Measurements from ENCODE around the gene OTUD5. TPM values are rescaled to one million over a fixed set of nuclear protein-coding genes. Genes with fewer than 3 reads are reported as not detected.

OTUD5 gene
- total RNA-seq, 1 experiment from 2014 or later, result 67.8 TPM

DNA sequence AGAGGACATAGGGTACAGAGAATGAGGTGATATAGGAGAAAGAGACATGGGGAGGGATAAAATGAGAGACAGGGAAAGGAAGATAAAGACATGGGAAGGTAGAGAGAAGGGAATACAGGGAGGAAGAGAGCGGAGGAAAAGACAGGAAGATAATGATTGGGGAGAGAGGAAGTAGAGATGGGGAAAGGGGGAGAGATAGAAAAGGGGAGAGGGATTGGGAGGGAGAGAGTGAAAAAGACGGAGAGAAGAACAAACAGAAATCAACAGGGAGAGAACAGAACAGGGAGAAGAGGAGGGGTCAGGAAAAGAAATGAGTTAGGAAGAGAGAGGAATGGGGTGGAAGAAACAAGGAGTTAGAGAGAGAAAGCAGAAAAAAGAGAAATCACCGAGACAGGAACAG, 40.0 kb upstream of the OTUD5 start:
- no peaks in the 10 kb centered on the region for H3K27me3 Mint-ChIP-seq (ENCODE audit: unreplicated experiment)
- DNase-seq, result no peak
- no TSS peak for BruUV-seq (replicated peaks)
- peaks cover 26% of the 10 kb centered on the region for H3K4me1 Mint-ChIP-seq (ENCODE audit: low read depth, unreplicated experiment)
- TF ChIP-seq, protein P1, sequence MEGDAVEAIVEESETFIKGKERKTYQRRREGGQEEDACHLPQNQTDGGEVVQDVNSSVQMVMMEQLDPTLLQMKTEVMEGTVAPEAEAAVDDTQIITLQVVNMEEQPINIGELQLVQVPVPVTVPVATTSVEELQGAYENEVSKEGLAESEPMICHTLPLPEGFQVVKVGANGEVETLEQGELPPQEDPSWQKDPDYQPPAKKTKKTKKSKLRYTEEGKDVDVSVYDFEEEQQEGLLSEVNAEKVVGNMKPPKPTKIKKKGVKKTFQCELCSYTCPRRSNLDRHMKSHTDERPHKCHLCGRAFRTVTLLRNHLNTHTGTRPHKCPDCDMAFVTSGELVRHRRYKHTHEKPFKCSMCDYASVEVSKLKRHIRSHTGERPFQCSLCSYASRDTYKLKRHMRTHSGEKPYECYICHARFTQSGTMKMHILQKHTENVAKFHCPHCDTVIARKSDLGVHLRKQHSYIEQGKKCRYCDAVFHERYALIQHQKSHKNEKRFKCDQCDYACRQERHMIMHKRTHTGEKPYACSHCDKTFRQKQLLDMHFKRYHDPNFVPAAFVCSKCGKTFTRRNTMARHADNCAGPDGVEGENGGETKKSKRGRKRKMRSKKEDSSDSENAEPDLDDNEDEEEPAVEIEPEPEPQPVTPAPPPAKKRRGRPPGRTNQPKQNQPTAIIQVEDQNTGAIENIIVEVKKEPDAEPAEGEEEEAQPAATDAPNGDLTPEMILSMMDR (IDR thresholded peaks at IDR 0.05; ENCODE audit: unreplicated experiment), result no peak
- H3K36me3 Mint-ChIP-seq (ENCODE audit: insufficient read depth, unreplicated experiment), result peaks cover 44% of the 10 kb centered on the region
- intact Hi-C loops (cut with micrococcal nuclease; ENCODE audit: unreplicated experiment), result no loop called here
- no peak overlapping the region for H3K27ac Mint-ChIP-seq (ENCODE audit: unreplicated experiment)
- no peaks in the 10 kb centered on the region for H3K9me3 Mint-ChIP-seq (ENCODE audit: low read depth, unreplicated experiment)
- no peak overlapping the region for H3K4me3 Mint-ChIP-seq (ENCODE audit: low read depth, unreplicated experiment)
- CTCF ChIA-PET, result no interaction called here

DNA sequence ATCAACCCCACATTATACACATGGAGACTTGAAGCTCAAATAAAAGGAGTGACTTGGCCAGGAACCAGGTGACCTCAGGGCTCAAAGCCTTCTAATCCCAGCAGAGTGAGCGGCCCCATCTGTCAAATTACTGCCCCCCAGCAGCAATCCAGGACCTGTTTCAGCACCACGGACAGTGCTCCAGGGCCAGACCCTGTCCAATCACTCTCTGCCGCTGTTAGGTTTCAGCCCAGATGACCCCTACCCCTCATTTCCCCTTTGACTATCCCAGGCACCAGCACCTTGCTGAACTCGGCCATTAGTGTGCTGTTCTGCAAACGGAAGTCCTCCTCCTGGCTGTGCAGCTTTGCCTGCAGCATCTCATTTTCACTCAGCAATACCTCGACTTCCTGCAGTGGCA, 39.6 kb upstream of the OTUD5 start:
- no TSS peak for BruUV-seq (replicated peaks)
- Mint-ChIP-seq H3K27me3 (ENCODE audit: unreplicated experiment) (no peaks in the 10 kb centered on the region), H3K4me1 (ENCODE audit: low read depth, unreplicated experiment) (peaks cover 26% of the 10 kb centered on the region), H3K9me3 (ENCODE audit: low read depth, unreplicated experiment) (no peaks in the 10 kb centered on the region), H3K4me3 (ENCODE audit: low read depth, unreplicated experiment) (no peak overlapping the region), H3K27ac (ENCODE audit: unreplicated experiment) (no peak overlapping the region), H3K36me3 (ENCODE audit: insufficient read depth, unreplicated experiment) (peaks cover 39% of the 10 kb centered on the region)
- CTCF ChIA-PET, result interaction anchor here (0.6 kb wide), 1 partner anchor 473 kb away, joined by 4 read pairs; no protein-coding TSS in a partner anchor
- TF ChIP-seq, protein P1 (IDR thresholded peaks at IDR 0.05; ENCODE audit: unreplicated experiment), result no peak
- intact Hi-C loops (cut with micrococcal nuclease; ENCODE audit: unreplicated experiment), result no loop called here
- DNase-seq, result no peak

DNA sequence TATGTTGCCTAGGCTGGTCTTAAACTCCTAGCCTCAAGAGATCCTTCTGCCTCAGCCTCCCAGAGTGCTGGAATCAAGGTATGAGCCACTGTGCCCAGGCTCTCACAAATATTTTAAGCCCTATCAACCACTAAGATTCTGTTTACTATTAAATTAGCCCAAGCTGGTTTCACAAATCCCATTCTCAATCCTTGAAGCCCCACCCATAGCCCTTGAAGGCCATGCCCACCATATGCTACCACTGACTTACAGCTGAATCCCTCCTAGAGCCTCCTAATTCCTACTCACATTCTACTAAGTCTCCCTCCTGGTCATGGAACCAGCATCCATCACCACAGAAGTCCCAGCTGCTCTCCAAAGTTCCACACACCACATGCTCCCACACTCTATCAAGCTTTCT, 34.9 kb upstream of the OTUD5 start:
- TF ChIP-seq, protein P1 (IDR thresholded peaks at IDR 0.05; ENCODE audit: unreplicated experiment), result no peak
- BruUV-seq (replicated peaks), result no TSS peak
- H3K27me3 Mint-ChIP-seq (ENCODE audit: unreplicated experiment), result no peaks in the 10 kb centered on the region
- H3K36me3 Mint-ChIP-seq (ENCODE audit: insufficient read depth, unreplicated experiment), result peaks cover 34% of the 10 kb centered on the region
- DNase-seq, result no peak
- H3K4me1 Mint-ChIP-seq (ENCODE audit: low read depth, unreplicated experiment), result no peaks in the 10 kb centered on the region
- H3K9me3 Mint-ChIP-seq (ENCODE audit: low read depth, unreplicated experiment), result no peaks in the 10 kb centered on the region
- intact Hi-C loops (cut with micrococcal nuclease; ENCODE audit: unreplicated experiment), result no loop called here
- H3K27ac Mint-ChIP-seq (ENCODE audit: unreplicated experiment), result no peak overlapping the region
- no peak overlapping the region for H3K4me3 Mint-ChIP-seq (ENCODE audit: low read depth, unreplicated experiment)
- CTCF ChIA-PET, result no interaction called here

DNA sequence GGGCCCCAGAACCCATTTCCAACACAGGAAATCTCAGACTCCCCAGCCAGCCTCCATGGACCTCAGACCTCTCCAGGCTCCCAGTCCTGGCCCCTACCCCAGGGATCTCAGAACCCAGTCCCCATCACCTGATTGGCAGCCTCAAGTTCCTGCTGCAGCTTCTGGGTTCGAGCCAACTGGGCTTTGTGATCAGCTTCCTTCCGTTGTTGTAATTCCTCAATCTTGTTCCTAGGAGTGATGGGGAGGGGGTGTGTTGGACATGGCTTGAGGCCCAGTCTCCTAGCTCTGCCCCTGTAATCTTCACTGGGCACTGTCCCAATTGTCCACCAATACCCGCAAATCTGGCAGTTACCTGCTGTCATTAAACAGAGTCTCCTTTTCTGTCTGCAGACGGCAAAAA, 32.1 kb upstream of the OTUD5 start:
- Mint-ChIP-seq H3K4me3 (ENCODE audit: low read depth, unreplicated experiment) (no peak overlapping the region), H3K27me3 (ENCODE audit: unreplicated experiment) (no peaks in the 10 kb centered on the region), H3K27ac (ENCODE audit: unreplicated experiment) (no peak overlapping the region), H3K36me3 (ENCODE audit: insufficient read depth, unreplicated experiment) (peaks cover 49% of the 10 kb centered on the region), H3K4me1 (ENCODE audit: low read depth, unreplicated experiment) (no peaks in the 10 kb centered on the region), H3K9me3 (ENCODE audit: low read depth, unreplicated experiment) (no peaks in the 10 kb centered on the region)
- CTCF ChIA-PET, result no interaction called here
- intact Hi-C loops (cut with micrococcal nuclease; ENCODE audit: unreplicated experiment), result no loop called here
- DNase-seq, result no peak
- TF ChIP-seq, protein P1 (IDR thresholded peaks at IDR 0.05; ENCODE audit: unreplicated experiment), result no peak
- no TSS peak for BruUV-seq (replicated peaks)
